RWPE2 (cell line): ENCODE measurements around the gene KIF3B.
"Not testable (repeated sequence)": the region's sequence is repeated elsewhere in the genome, so short reads cannot be mapped to it uniquely, and the experiment has no call there.

Experiments used
- ATAC-seq: fragments of 200-7000 bp; cut with Tn5 transposase; 3 replicates; pipeline ENCODE4 v1.9.1; 2021; ENCODE audit warnings: low read depth
- DNase-seq: peaks from one replicate; pipeline ENCODE4 v3.0.0-alpha.2; 2020; ENCODE audit warnings: low spot score
- H3K27ac ChIP-seq: fragments of 450-650 bp; 2 replicates; pipeline ENCODE4 v1.5.1; 2017; ENCODE audit warnings: mild to moderate bottlenecking; ENCODE audit not compliant: poor library complexity, severe bottlenecking
- H3K27me3 ChIP-seq: fragments of 250-450 bp; sonication (Bioruptor Pico); 2 replicates; pipeline ENCODE4 v1.5.1; 2021; ENCODE audit warnings: mild to moderate bottlenecking, moderate library complexity; ENCODE audit not compliant: insufficient read depth, poor library complexity, severe bottlenecking
- H3K36me3 ChIP-seq: fragments of 250-450 bp; sonication (Bioruptor Pico); 2 replicates; pipeline ENCODE4 v1.5.1; 2020; ENCODE audit warnings: low read depth, mild to moderate bottlenecking, moderate library complexity
- H3K4me1 ChIP-seq: fragments of 250-450 bp; sonication (Bioruptor Pico); 2 replicates; pipeline ENCODE4 v1.5.1; 2021; ENCODE audit warnings: mild to moderate bottlenecking, moderate library complexity; ENCODE audit not compliant: insufficient read depth, poor library complexity, severe bottlenecking
- H3K4me3 ChIP-seq: fragments of 250-450 bp; sonication (Bioruptor Pico); 2 replicates; pipeline ENCODE4 v1.5.1; 2021; ENCODE audit warnings: mild to moderate bottlenecking, moderate library complexity; ENCODE audit not compliant: severe bottlenecking
- H3K9me3 ChIP-seq: fragments of 250-450 bp; sonication (Bioruptor Pico); 2 replicates; pipeline ENCODE4 v1.5.1; 2021; ENCODE audit warnings: mild to moderate bottlenecking, moderate library complexity; ENCODE audit not compliant: severe bottlenecking
- TF ChIP-seq, protein P1 (sequence below): fragments of 450-650 bp; IDR thresholded peaks from one replicate; pipeline ENCODE4 v1.5.1; 2017; ENCODE audit warnings: mild to moderate bottlenecking, moderate library complexity; ENCODE audit not compliant: poor library complexity, severe bottlenecking

Gene KIF3B

DNA sequence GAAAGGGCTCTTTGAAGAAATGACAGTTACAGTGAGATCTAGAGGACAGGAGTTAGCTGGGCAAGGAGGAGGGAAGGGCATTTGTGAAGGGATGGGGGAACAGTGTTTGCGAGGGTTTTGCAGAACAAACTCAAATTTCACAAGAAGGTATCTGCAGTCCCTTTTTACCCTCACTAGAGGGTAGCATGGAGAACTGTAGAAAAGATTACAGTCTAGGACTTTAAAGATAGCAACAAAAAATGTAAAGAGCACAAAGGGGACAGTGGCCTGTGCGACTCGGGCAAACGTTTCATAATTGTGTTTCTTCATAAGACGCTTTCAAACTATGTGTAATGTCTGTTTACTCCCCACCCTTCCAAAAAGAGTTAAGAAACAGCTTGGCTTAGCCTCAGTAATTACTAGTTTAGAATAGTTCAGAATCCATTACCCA lies 59.5 kb downstream of the KIF3B start:
- TF ChIP-seq, protein P1, sequence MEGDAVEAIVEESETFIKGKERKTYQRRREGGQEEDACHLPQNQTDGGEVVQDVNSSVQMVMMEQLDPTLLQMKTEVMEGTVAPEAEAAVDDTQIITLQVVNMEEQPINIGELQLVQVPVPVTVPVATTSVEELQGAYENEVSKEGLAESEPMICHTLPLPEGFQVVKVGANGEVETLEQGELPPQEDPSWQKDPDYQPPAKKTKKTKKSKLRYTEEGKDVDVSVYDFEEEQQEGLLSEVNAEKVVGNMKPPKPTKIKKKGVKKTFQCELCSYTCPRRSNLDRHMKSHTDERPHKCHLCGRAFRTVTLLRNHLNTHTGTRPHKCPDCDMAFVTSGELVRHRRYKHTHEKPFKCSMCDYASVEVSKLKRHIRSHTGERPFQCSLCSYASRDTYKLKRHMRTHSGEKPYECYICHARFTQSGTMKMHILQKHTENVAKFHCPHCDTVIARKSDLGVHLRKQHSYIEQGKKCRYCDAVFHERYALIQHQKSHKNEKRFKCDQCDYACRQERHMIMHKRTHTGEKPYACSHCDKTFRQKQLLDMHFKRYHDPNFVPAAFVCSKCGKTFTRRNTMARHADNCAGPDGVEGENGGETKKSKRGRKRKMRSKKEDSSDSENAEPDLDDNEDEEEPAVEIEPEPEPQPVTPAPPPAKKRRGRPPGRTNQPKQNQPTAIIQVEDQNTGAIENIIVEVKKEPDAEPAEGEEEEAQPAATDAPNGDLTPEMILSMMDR, result peak; percentile 93
- Histone ChIP-seq H3K27me3 (no peaks in the 10 kb centered on the region), H3K4me1 (peaks cover 2% of the 10 kb centered on the region), H3K36me3 (peaks cover 9% of the 10 kb centered on the region), H3K9me3 (no peaks in the 10 kb centered on the region), H3K4me3 (no peak overlapping the region), H3K27ac (no peak overlapping the region)
- DNase-seq (peak; percentile 5), ATAC-seq (peak; percentile 55)

DNA sequence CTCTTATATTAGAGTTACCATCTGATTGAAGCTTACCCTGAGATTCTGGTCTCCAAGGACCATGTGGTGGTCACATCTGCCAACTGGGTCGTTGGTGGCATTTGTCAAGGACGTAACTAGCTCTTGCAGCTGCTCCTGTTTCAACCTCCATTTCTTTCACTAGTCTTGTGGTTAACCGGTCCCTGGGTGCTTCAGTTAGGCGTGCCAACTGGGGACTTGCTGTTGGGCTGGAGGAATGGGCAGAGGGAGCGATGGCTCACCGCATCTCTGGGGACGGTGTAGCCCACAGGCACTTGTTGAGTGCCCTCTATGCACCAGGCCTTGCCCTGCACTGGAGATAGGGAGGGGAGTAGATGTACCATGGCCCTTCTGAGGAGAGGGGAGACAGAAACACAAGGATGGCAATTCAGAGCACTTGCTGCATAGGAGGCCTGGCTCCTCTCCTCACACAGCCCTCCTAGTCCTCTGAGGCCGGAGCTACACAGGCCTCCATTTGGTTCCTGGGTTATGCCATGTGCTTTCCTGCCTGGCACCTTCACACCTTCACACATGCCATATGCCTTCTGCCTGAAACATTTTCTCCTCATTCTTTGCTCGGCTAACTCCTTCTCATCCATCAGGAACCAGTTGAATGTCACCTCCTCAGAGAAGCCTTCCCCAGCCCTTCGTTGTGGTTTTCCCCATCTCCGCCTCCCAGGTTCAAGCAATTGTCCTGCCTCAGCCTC lies 60.6 kb downstream of the KIF3B start:
- ATAC-seq (no peak), DNase-seq (peak; percentile 70)
- H3K9me3 ChIP-seq, result no peaks in the 10 kb centered on the region
- peaks cover 6% of the 10 kb centered on the region for H3K4me1 ChIP-seq
- H3K27ac ChIP-seq, result no peak overlapping the region
- no peaks in the 10 kb centered on the region for H3K27me3 ChIP-seq
- H3K4me3 ChIP-seq, result no peak overlapping the region
- H3K36me3 ChIP-seq, result no peaks in the 10 kb centered on the region; the same call in 1 of the 2 replicates
- TF ChIP-seq, protein P1, result no peak

DNA sequence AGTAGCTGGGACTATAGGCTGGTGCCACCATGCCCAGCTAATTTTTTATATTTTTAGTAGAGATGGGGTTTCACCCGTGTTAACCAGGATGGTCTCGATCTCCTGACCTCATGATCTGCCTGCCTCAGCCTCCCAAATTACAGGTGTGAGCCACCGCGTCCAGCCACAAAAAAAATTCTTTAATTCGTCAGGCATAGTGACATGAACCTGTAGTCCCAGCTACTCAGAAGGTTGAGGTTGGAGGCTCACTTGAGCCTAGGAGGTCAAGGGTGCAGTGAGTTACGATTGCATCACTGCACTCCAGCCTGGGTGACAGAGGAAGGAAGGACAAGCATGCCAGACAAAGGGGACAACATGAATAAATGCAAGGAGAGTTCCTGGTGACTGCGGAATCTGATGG lies 61.2 kb downstream of the KIF3B start:
- no peaks in the 10 kb centered on the region for H3K36me3 ChIP-seq
- TF ChIP-seq, protein P1, result no peak
- ATAC-seq, result no peak
- DNase-seq, result peak; percentile 55
- H3K9me3 ChIP-seq, result no peaks in the 10 kb centered on the region
- no peak overlapping the region for H3K27ac ChIP-seq
- no peak overlapping the region for H3K4me3 ChIP-seq
- H3K4me1 ChIP-seq, result peaks cover 11% of the 10 kb centered on the region
- H3K27me3 ChIP-seq, result no peaks in the 10 kb centered on the region

DNA sequence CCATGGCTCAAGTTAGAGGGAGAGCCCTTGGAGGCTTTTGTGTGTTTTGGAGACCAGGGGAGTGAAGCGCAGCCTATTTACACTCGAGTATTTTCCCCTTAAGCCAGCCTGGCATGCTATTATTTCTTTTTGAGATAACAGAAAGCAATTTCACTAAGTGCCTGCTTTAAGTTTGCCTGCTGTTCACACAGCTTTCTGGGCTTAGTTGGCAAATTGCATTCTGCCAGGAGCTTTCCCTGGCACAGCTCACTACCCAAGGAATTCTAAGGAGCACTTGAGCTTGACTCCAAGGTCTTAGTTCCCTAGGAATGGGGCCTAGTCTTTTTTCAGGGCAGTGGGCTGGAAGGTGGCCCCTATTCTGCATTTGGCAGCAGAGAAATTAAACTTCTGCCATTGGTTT lies 61.7 kb downstream of the KIF3B start:
- TF ChIP-seq, protein P1, result no peak
- no peak overlapping the region for H3K27ac ChIP-seq
- H3K27me3 ChIP-seq, result no peaks in the 10 kb centered on the region
- H3K4me1 ChIP-seq, result peaks cover 13% of the 10 kb centered on the region
- H3K36me3 ChIP-seq, result no peaks in the 10 kb centered on the region
- DNase-seq, result no peak
- H3K9me3 ChIP-seq, result no peaks in the 10 kb centered on the region
- H3K4me3 ChIP-seq, result no peak overlapping the region
- ATAC-seq, result no peak

DNA sequence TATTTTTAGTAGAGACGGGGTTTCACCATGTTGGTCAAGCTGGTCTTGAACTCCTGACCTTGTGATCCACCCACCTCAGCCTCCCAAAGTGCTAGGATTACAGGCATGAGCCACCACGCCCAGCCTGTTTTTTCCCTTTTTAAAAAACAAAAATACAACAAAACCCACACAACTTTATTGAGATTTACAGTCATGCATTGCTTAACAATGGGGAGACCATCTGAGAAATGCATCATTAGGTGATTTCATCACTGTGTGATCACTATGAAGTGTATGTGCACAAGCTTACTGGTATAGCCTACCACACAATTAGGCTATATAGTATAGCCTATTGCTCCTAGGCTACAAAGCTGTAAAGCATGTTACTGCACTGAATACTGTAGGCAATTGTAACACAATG lies 63.6 kb downstream of the KIF3B start:
- DNase-seq, result peak; percentile 9
- H3K4me3 ChIP-seq, H3K9me3 ChIP-seq, H3K27ac ChIP-seq, ATAC-seq, H3K36me3 ChIP-seq, H3K27me3 ChIP-seq: not testable (repeated sequence)
- peaks cover 13% of the 10 kb centered on the region for H3K4me1 ChIP-seq
